ENCODE results near the gene ARL4C.

- TF ChIP-seq CTCF (IDR thresholded peaks at IDR 0.05; ENCODE audit: low read length): no peak
- TF ChIP-seq EZH2 (IDR thresholded peaks at IDR 0.05; ENCODE audit: borderline replicate concordance, low read length): no peak
These were observed 834 bp upstream of the ARL4C start for GRCh38 chr2:234497594-234498235.

All from OCI-LY1 (cell line).